GM21528 (cell line): ENCODE measurements around the gene CLASP1.

Source experiments
- ATAC-seq: cut with Tn5 transposase; IDR thresholded peaks from one replicate; pipeline ENCODE4 v1.9.1; 2021; ENCODE audit warnings: mild to moderate bottlenecking, moderate library complexity; ENCODE audit not compliant: unreplicated experiment, low FRiP score

The CLASP1 gene

GRCh38 chr2:121513597-121514333 lies 135.5 kb downstream of the CLASP1 start:
- no peak for ATAC-seq

DNA sequence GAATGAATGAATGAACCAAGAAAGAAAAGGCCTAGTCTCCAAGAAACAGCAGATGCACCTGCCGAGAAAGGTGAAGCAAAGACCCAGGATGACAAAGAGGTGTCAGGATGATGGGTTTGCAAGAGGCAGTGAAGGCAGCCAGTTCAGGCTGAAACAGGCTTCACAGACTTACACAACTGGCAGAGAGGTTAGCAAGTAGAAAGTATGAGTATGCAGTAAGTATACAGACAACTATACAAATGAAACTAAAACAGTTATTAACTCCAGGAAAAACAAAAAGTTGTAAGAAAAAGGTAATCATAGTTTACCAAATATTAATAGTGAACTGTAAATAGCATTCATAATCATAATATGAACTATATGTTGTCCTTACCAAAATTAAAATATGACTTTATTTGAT lies 138.4 kb downstream of the CLASP1 start:
- no peak for ATAC-seq

DNA sequence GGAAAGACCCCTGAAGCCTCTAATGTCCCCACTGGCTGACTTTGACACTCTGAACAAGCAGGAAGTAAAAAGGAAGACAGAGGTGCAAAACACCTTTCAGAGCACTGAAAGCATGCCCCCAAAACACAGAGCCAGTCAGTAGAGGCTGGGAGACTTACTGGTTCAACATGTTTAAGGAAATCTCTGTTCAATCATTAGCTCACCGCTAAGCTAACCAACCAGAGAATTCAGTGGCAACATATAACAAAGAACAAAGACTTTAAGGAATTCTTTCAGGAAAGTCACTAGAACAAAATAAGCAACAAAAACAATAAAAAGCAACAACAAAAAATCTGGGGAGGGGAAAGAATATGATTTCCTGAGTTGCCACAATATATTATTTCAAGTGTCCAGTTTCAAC lies 142.6 kb downstream of the CLASP1 start:
- no peak for ATAC-seq

DNA sequence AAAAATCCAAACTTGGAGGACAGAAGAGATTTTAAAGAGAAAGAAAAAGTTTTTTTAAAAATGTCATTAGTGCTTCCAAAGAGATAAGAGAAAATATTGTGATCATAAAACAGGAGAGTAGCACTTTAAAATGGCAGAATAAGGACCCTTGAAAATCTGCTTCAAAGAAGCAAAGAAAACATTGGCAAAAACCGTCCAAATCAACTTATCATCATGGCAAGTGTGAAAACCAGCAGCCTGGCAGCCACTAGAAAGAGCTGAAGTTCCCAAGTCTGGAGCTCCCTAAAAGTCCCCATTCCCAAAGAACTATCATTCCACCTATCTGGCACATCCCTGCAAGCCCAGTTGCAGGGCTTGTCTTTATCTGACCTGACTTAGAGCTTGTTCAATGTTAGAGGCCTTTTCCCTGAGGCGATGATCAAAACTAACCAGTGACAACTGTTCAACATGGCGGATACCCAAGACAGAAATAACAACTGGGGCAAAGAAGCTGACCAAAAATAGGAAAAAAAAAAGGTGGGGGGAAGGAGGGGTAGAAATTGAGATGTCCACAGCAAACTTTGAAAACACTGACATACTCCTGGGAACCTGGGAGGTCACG lies 143.2 kb downstream of the CLASP1 start:
- no peak for ATAC-seq

DNA sequence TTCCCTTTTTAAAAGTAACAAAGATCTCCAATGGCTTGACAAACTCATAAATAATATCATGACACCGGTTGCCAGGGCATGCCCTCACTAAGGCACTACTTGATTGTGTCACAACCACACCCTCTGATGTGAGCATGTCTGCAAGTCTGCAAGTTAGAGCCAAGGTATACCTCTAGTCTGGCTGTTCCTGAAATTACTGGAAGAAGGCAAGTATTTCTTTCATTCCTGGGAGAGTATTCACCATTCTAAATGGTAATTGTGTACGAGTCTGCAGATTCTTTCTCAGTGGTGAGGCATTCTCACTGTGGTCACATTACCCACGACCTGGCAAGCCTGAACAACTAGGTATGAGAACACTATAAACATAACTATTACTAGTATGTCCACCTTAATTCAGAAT lies 144.3 kb downstream of the CLASP1 start:
- ATAC-seq: no peak

DNA sequence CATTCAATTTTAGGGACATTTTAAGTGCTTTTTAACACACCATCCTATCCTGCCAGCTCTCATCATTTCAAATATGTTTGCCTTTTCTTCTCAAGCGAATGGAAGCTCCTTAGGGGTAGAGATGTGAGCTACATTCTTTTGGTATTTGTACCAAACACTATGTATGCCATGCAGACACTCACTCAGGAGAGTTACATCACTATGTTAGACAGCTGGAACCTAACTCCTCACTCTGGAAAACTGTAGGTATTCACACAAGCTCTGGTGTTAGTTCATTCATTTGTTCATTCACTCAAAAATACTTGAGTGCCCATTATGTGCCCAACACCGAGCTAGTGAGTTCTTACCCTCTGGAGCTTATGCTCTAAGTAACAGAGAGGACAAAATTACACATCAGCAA lies 144.9 kb downstream of the CLASP1 start:
- ATAC-seq: no peak

DNA sequence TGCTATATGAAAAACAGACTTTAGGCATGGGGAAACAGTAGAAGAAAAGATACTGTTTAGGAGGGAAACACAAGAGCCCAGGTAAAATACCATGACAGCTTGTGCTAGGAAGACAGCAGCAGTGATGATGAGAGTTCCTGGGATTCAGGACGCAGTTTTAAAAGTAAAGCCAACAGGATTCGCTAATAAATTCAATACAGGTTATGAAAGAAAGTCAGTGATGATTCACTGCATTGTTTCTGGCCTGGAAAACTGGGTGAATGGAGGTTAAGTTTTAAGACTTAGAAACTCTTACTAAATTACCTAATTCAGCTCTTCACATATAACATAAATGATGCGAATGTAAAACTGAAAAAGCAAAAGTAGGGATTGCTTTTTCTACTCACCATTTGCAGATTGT lies 146.5 kb downstream of the CLASP1 start:
- no peak for ATAC-seq

DNA sequence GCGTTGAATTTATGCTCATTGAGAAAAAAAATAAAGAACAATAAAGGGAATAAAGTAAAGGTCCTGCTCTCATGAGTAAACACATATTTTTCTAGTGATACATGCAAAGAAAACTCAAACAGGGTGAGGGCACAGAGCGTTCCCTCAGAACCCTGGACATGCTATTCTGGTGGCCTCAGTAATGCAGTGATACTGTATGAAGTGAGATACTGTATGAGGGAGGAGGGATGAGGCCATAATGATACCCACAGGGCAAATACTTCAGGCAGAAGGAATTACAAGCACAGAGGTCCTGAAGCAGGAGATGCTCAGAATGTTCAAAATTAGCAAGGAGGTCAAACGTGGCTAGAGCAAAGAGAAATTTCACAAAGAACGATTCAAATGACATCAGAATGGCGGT lies 147.0 kb downstream of the CLASP1 start:
- ATAC-seq: no peak

GRCh38 chr2:121501554-121501953 lies 147.7 kb downstream of the CLASP1 start:
- ATAC-seq: no peak

- ATAC-seq: no peak
Observed at GRCh38 chr2:121501031-121501430, 148.2 kb downstream of the CLASP1 start.

GRCh38 chr2:121498731-121499130 lies 150.5 kb downstream of the CLASP1 start:
- no peak for ATAC-seq

GRCh38 chr2:121492409-121492808 lies 156.9 kb downstream of the CLASP1 start:
- no peak for ATAC-seq

GRCh38 chr2:121491518-121491917 lies 157.7 kb downstream of the CLASP1 start:
- no peak for ATAC-seq

GRCh38 chr2:121490584-121491133 lies 158.6 kb downstream of the CLASP1 start:
- ATAC-seq: no peak

GRCh38 chr2:121489911-121490583 lies 159.2 kb downstream of the CLASP1 start:
- ATAC-seq: no peak

GRCh38 chr2:121489284-121489683 lies 160.0 kb downstream of the CLASP1 start:
- no peak for ATAC-seq

GRCh38 chr2:121486191-121486790 lies 163.0 kb downstream of the CLASP1 start:
- ATAC-seq: no peak

GRCh38 chr2:121485039-121485438 lies 164.2 kb downstream of the CLASP1 start:
- ATAC-seq: no peak

GRCh38 chr2:121483846-121484245 lies 165.4 kb downstream of the CLASP1 start:
- no peak for ATAC-seq

DNA sequence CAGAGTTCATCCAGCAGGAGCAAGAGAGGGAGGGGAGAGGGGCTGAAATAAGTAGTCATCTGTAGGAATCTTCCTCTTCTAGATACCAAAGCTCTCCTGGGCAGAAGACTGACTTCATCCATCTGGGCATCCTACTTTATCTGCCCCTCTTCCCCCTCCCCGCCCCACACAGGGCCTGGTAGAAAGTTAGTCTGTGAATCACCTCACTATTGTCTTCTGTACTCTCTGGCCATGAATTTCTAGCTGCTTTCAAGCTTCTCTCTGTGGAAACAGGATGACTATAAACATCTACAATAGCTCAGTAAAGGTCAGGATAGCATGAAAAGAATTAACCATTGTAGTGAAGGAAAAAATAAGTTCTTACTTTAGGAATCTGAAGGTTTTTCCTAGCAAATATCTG lies 166.2 kb downstream of the CLASP1 start:
- ATAC-seq: no peak

GRCh38 chr2:121480826-121481225 lies 168.4 kb downstream of the CLASP1 start:
- no peak for ATAC-seq
